DND-41 (cell line): Measurements from ENCODE around the gene ANKRD29.

Source experiments
- ATAC-seq: fragments of 200-7000 bp; cut with Tn5 transposase; 3 replicates; pipeline ENCODE4 v1.9.1; 2021; ENCODE audit warnings: low read depth; ENCODE audit not compliant: insufficient read depth
- DNase-seq: peaks from one replicate; pipeline ENCODE4 v3.0.0-alpha.2; 2020
- H2AFZ ChIP-seq: 2 replicates; pipeline ENCODE4 v1.6.0; 2012; ENCODE audit warnings: low read depth, low read length
- H3K27ac ChIP-seq: 2 replicates; pipeline ENCODE4 v1.5.1; 2012; ENCODE audit warnings: low read length, inconsistent platforms
- H3K27me3 ChIP-seq: fragments of 200-600 bp; sonication (generic); 2 replicates; pipeline ENCODE4 v1.6.0; 2012; ENCODE audit warnings: low read length, mild to moderate bottlenecking, inconsistent platforms; ENCODE audit not compliant: insufficient read depth, poor library complexity
- H3K36me3 ChIP-seq: 2 replicates; pipeline ENCODE4 v1.5.1; 2012; ENCODE audit warnings: low read length, inconsistent platforms; ENCODE audit not compliant: insufficient read depth
- H3K4me1 ChIP-seq: 2 replicates; pipeline ENCODE4 v1.5.1; 2012; ENCODE audit warnings: mild to moderate bottlenecking, low read length; ENCODE audit not compliant: insufficient read depth
- H3K4me2 ChIP-seq: 2 replicates; pipeline ENCODE4 v1.6.0; 2012; ENCODE audit warnings: mild to moderate bottlenecking, moderate library complexity, low read length, inconsistent platforms; ENCODE audit not compliant: insufficient read depth
- H3K4me3 ChIP-seq, 2 experiments: fragments of 200-600 bp in 1 of 2; shearing (Covaris generic) in 1 of 2; 2 replicates each; pipeline ENCODE4 v1.5.1; 2012 to 2016; ENCODE audit warnings: inconsistent platforms in 2 of 2, low read length in 2 of 2, mild to moderate bottlenecking in 2 of 2, low read depth in 1 of 2, moderate library complexity in 1 of 2
- H3K79me2 ChIP-seq: 2 replicates; pipeline ENCODE4 v1.6.0; 2012; ENCODE audit warnings: low read length, inconsistent platforms; ENCODE audit not compliant: insufficient read depth
- H3K9ac ChIP-seq: 2 replicates; pipeline ENCODE4 v1.6.0; 2012; ENCODE audit warnings: low read depth, mild to moderate bottlenecking, inconsistent platforms, low read length, moderate library complexity
- H3K9me3 ChIP-seq: 2 replicates; pipeline ENCODE4 v1.5.1; 2012; ENCODE audit warnings: low read length, moderate library complexity, mild to moderate bottlenecking, inconsistent platforms; ENCODE audit not compliant: insufficient read depth, severe bottlenecking
- H4K20me1 ChIP-seq: 2 replicates; pipeline ENCODE4 v1.6.0; 2012; ENCODE audit warnings: low read length; ENCODE audit not compliant: insufficient read depth
- EZH2 ChIP-seq: IDR thresholded peaks from 3 replicates; pipeline ENCODE4 v1.6.1; 2012; ENCODE audit warnings: borderline replicate concordance, low read depth, mild to moderate bottlenecking, moderate library complexity, low read length, inconsistent platforms; ENCODE audit not compliant: severe bottlenecking
- TF ChIP-seq, protein P1 (sequence below): IDR thresholded peaks from 2 replicates; pipeline ENCODE4 v1.5.1; 2012; ENCODE audit warnings: borderline replicate concordance, low read length, moderate library complexity, mild to moderate bottlenecking; ENCODE audit not compliant: poor library complexity, severe bottlenecking; ENCODE audit errors: extremely low read depth

ANKRD29 gene

DNA sequence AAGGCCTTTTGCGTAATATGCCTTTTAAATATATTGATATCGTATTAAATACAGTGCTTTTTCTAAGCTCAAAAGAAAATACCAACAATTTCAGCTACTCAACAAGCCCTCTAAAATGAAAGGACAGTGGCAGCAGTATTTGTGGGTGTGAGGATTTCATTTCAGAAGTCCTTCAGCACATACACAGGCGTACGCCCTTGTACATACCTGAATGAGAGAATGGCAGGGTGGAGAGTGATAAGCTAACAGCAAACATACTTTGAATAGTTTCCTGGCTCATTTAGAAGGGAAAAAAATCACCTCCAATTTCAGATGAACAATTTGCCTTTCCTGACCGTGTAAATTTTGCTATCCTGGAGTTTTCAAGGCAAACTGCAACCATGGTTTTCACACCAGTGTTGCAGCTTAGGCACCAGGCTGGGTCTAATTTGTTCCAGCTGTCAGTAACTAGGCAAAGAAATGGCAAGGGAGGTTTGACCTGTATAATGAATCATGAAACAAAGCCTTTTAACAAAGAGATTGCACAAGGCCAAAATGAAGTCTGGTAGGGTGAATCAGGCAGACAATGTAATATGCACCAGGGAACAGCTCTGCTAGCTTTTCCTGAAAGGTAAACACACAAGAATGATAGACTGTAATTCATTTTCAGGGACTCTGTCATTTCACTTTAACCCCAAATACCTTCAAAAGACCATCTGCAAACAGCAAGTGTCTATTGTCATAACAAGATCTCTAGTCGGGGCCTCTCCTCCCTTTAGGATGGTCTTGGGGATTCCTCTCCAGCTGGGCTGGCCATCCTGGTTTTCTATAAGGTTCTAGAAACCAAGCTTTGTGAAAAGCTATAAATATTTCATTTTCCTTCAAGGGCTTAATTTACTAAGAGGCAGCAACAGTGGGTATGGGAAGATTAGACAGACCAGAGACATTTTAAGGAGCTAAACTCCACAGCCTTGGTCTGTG lies 11.5 kb downstream of the ANKRD29 start:
- H2AFZ ChIP-seq: no peak overlapping the region
- no peaks in the 10 kb centered on the region for H3K79me2 ChIP-seq
- no peak overlapping the region for H3K9ac ChIP-seq
- H3K4me2 ChIP-seq: no peak overlapping the region
- no peak overlapping the region for H3K27ac ChIP-seq
- ATAC-seq: no peak
- TF ChIP-seq, protein P1, sequence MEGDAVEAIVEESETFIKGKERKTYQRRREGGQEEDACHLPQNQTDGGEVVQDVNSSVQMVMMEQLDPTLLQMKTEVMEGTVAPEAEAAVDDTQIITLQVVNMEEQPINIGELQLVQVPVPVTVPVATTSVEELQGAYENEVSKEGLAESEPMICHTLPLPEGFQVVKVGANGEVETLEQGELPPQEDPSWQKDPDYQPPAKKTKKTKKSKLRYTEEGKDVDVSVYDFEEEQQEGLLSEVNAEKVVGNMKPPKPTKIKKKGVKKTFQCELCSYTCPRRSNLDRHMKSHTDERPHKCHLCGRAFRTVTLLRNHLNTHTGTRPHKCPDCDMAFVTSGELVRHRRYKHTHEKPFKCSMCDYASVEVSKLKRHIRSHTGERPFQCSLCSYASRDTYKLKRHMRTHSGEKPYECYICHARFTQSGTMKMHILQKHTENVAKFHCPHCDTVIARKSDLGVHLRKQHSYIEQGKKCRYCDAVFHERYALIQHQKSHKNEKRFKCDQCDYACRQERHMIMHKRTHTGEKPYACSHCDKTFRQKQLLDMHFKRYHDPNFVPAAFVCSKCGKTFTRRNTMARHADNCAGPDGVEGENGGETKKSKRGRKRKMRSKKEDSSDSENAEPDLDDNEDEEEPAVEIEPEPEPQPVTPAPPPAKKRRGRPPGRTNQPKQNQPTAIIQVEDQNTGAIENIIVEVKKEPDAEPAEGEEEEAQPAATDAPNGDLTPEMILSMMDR: no peak
- TF ChIP-seq EZH2: no peak
- H3K27me3 ChIP-seq: peaks cover 2% of the 10 kb centered on the region
- no peak for DNase-seq
- no peaks in the 10 kb centered on the region for H3K9me3 ChIP-seq
- no peaks in the 10 kb centered on the region for H4K20me1 ChIP-seq
- no peak overlapping the region for H3K4me3 ChIP-seq
- H3K4me1 ChIP-seq: no peaks in the 10 kb centered on the region
- H3K36me3 ChIP-seq: no peaks in the 10 kb centered on the region

DNA sequence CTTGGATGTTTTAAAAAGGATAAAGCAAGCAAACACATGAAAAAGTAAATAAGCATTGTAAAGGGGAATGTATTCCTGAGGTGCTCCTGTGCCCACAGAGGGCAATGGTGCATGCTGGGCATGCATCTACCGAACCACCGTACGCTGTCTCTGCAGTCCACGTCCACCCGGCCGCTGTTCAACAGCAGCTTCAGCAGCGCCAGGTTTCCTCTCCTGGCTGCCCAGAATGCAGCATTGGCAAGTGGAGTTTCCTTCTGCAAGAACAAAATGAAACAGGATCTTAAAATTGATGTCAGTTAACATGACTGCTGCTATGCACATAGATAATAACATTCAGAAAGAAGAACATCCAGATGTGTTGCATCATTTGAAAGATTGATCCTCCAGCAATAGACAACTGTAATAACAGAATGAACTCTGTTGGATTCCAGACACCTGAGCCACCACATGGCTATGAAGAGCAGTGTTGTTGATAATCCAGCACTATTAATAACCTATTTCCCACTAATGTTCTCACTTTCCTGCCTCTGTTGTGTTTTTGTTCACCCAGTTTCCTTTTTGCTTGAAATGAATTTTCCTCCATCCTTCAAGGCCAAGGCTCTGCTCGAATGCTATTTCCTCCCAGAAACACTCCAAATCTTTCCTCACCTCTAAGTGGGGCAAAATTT lies 13.6 kb downstream of the ANKRD29 start:
- Histone ChIP-seq H3K36me3 (no peaks in the 10 kb centered on the region), H4K20me1 (no peaks in the 10 kb centered on the region), H3K4me2 (no peak overlapping the region), H3K79me2 (no peaks in the 10 kb centered on the region), H3K9ac (no peak overlapping the region), H3K27me3 (peaks cover 2% of the 10 kb centered on the region), H3K4me1 (no peaks in the 10 kb centered on the region), H3K27ac (no peak overlapping the region), H3K9me3 (no peaks in the 10 kb centered on the region), H3K4me3 (no peak overlapping the region), H2AFZ (no peak overlapping the region)
- no peak for TF ChIP-seq EZH2
- TF ChIP-seq, protein P1: no peak
- DNase-seq (no peak), ATAC-seq (no peak)

DNA sequence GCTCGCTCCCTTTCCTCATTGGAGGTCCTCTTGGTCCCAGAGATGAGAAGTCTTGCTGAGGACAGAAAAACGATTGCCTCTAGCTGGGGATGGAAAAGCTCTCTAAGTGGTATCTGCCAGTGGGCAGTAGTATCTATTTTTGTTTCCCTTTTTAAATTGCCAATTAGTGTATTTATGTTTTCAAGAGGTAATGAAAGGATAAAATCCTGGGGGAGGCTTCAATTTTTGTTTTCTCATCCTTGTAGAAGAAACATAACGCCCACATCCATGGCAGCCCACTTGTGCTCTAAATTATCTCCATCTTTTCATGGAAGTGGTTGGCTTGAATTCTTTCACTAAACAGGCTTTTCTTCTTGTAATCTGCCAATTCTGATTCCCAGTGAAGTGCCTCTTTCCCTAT lies 14.3 kb downstream of the ANKRD29 start:
- Histone ChIP-seq H3K36me3 (no peaks in the 10 kb centered on the region), H3K4me1 (no peaks in the 10 kb centered on the region), H2AFZ (no peak overlapping the region), H3K9me3 (no peaks in the 10 kb centered on the region), H3K9ac (no peak overlapping the region), H4K20me1 (no peaks in the 10 kb centered on the region), H3K27ac (no peak overlapping the region), H3K4me2 (no peak overlapping the region), H3K79me2 (no peaks in the 10 kb centered on the region), H3K4me3 (no peak overlapping the region), H3K27me3 (peaks cover 2% of the 10 kb centered on the region)
- DNase-seq: no peak
- no peak for ATAC-seq
- TF ChIP-seq, protein P1: no peak
- no peak for TF ChIP-seq EZH2
